ENCODE results near the gene SLC22A4. TPM values are rescaled to one million over a fixed set of nuclear protein-coding genes. Genes with fewer than 3 reads are reported as not detected.

The SLC22A4 gene
- total RNA-seq, 1 experiment from 2014 or later, result 0.72 TPM

DNA sequence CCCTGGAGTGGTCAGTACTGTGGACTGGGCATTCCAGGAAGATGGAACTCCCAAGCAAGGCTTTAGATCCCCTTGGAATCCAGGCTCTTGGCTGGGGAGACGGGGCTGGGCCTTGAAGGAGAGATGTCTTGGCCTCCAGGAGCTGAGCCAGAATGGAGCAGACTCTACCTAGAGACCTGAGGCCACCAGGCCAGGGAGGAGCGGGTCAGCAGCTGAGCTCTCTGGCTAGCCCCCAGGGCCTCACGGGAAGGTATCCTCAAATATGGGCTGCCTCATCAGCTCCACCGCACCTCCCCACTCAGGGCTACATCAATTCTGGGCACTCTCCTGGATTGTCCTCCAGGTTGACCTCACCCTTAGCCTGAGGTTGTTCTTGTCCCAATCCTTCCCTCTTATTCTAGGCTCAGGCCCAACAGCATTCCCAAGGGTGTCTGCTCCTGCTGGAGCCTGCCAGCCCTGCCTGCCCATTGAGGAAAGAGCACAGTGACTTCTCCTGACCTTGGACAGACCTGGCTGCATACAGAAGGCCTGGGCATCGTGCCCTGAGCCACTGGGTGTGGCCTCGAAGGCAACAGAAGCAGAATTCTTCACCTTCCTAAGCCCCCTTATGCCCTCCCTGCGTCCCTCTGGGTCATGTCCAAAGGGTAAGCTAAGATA, 39.7 kb upstream of the SLC22A4 start:
- Histone ChIP-seq H2AFZ (ENCODE audit: low read length) (no peak overlapping the region), H3K79me1 (ENCODE audit: insufficient read depth, low read depth, low read length, poor library complexity, severe bottlenecking) (no peaks in the 10 kb centered on the region), H2BK20ac (ENCODE audit: low read depth, low read length, poor library complexity, severe bottlenecking) (no peak overlapping the region), H3K23me2 (ENCODE audit: insufficient read length, low read depth, low read length, poor library complexity, severe bottlenecking) (no peaks in the 10 kb centered on the region), H2BK5ac (ENCODE audit: insufficient read length, low read length) (no peak overlapping the region), H3K18ac (ENCODE audit: insufficient read length, low read depth, low read length) (no peak overlapping the region), H4K91ac (ENCODE audit: insufficient read length, low read depth, low read length) (no peak overlapping the region), H2BK15ac (ENCODE audit: low read depth, low read length) (no peak overlapping the region), H4K20me1 (ENCODE audit: control insufficient read depth, insufficient read depth, insufficient read length) (no peaks in the 10 kb centered on the region), H2AK5ac (ENCODE audit: insufficient read length, low read length) (no peak overlapping the region), H3K4me2 (ENCODE audit: insufficient read depth, insufficient read length, low read length) (no peak overlapping the region), H2BK12ac (ENCODE audit: insufficient read length, low read depth, low read length) (no peak overlapping the region), H3K4me1 (ENCODE audit: insufficient read depth, low read length) (peaks cover 4% of the 10 kb centered on the region; the same call in 1 of the 2 replicates), H3K14ac (ENCODE audit: insufficient read depth, low read length) (no peak overlapping the region), H3K27ac (ENCODE audit: insufficient read length, low read depth, low read length) (no peak overlapping the region), H3K56ac (ENCODE audit: insufficient read length, low read depth, low read length) (no peak overlapping the region), H3K9ac (ENCODE audit: extremely low read depth, insufficient read length, low read length) (no peak overlapping the region), H3K9me3 (ENCODE audit: control insufficient read depth, low read depth, low read length) (no peaks in the 10 kb centered on the region), H3K79me2 (ENCODE audit: insufficient read depth, low read length) (no peaks in the 10 kb centered on the region), H2BK120ac (ENCODE audit: low read depth, low read length, poor library complexity, severe bottlenecking) (no peak overlapping the region), H3K23ac (ENCODE audit: insufficient read length, low read depth, low read length) (no peak overlapping the region), H4K5ac (ENCODE audit: insufficient read length, low read depth, low read length) (no peak overlapping the region), H3K27me3 (ENCODE audit: insufficient read depth, low read length) (no peaks in the 10 kb centered on the region; the same call in 1 of the 2 replicates), H4K8ac (replicated peaks; ENCODE audit: insufficient read length, low read depth, low read length) (no peak overlapping the region), H3T11ph (ENCODE audit: low read length) (no peak overlapping the region), H3K4ac (ENCODE audit: low read depth, low read length) (no peak overlapping the region)
- Mint-ChIP-seq H3K27me3 (ENCODE audit: low read depth) (peaks cover 26% of the 10 kb centered on the region), H3K4me3 (no peak overlapping the region), H3K4me1 (peaks cover 20 to 30% of the 10 kb centered on the region in 2 experiments), H3K27ac (0 out of 7 replicates have a peak overlapping the region, but pooled peaks of 1 of the 3 experiments have one; percentile 35), H3K9me3 (no peaks in the 10 kb centered on the region), H3K36me3 (ENCODE audit: insufficient read depth in 1 of 3, low read depth in 3 of 3) (no peaks in the 10 kb centered on the region)
- peak; percentile 12 for DNase-seq
- no peak for TF ChIP-seq CTCF (conservative IDR thresholded peaks at IDR 0.05)
- no CpG with 5 or more reads among the region's 7 CpGs for WGBS (ENCODE audit: extremely low coverage, insufficient read length, low lambda C conversion rate)

All from H9 (cell line).